CD4-positive, alpha-beta T cell treated with Interleukin-2 at 100 ng/mL for 4 hours (primary cell): ENCODE results near the gene IL36A.

Experiments
- DNase-seq: peaks from one replicate; pipeline ENCODE4 v3.0.0-alpha.2; 2020; ENCODE audit warnings: low spot score

The IL36A gene

DNA sequence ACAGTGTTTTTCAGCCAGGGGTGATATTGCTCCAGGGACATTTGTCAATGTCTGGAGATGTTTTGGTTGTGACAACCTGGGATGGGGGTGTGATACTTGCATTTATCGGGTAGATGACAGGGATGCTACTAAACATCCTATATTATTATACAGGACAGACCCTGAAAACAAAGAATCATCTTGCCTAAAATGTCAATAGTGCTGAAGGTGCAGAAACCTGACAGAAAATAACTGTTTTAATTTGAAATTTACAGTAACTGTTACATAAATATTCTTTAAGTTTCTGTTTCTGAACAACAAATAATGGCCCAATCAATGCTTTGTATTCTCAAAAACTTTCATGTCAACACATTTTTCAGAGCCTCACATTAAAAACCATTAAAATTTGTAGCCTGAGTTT, 2.0 kb downstream of the IL36A start:
- DNase-seq = no peak

DNA sequence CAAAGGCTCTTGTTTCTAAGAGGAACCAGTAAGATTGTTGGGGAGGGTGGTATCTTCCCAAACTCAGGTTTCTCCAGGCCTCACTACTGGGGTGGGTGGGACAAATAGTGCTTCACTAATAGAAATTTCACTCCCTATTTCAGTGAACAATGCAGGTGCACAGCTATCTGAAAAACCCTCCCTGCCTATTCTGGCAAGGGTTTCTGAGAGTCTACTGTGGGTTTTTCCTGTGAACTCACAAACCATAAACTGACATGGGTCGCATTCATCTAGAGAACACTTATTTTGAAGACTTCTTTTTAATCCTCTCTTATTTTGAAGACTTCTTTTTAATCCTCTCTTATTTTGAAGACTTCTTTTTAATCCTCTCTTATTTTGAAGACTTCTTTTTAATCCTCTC, 4.4 kb downstream of the IL36A start:
- no peak for DNase-seq

DNA sequence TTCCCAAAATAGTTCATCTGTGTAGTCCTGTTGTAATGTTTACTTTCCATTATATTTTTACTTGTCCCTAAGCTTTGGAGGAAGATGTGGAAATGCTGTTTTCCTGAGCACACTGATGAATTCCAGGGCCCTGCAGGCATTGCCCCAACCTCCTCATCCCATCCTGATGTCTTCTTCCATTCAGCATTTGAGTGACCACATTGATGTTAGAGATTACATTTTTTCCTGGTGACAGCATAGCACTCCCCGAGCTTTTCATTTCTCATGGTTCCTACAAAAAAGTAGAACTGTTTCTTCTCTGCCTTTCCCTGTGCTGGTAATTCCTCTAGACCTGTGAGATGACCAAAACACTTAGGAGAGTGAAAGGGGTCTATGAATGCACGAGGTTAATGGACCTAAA, 4.8 kb downstream of the IL36A start:
- no peak for DNase-seq

DNA sequence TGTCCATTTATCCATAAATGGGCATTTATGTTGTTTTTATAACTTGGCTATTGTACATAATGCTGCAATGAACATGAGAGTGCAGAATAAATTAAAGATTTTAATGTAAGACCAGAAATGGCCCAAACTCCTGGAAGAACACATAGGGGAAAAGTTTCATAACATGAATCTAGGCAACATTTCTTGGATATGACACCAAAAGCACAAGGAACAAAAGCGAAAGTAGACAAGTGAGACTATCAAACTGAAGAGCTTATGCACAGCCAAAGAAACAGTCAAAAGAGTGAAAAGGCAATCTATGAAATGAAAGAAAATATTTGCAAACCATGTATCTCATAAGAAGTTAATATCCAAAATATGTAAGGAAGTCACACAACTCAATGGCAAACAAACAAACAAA, 5.8 kb downstream of the IL36A start:
- no peak for DNase-seq

DNA sequence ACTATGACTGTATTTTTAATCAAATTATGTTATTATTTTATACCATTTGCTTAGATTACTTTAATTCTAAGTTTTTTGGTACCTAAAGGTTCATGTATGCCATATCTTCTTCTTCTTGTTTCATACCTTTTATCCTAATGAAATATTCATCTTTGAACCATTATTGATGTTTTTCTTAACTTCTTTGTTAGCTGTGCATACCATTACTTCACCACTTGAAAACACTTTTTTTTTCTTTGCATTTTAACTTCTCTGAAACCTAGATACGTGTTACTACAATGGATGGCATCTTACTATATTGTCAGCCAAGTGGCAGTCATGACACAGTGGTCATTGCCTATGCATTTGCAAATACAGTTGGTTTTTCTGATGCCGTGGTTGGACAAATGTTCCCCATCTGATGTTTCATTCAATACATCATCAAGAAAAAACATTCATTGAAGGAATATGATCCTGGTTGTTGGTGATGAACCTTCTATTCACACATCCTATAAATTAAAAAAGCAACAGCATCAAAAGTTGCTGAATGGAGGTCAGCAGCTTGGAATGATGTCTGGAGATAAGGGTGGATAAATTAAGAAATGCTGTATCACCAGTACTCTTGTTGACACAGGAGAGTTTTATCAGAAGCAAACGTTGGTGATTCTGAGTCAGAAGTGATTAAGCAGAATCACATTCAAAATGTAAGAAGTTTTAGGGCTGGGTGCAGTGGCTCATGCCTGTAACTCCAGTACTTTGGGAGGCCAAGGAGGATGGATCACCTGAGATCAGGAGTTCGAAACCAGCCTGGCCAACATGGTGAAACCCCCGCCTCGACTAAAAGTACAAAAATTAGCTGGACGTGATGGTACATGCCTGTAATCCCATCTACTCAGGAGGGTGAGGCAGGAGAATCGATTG, 7.4 kb downstream of the IL36A start:
- DNase-seq = no peak

DNA sequence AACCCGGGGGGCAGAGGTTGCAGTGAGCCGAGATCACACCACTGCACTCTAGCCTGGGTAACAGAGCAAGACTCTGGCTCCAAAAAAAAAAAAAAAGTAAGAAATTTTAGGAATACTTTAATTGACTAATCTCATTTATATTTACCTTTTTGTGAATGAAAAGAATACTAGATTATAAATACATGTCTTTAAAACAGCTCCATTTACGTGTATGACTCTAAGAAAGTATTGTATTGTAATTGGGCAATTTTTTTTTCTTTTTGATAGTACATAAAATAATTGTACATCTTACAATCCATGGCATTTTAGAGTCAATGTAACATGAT, 8.0 kb downstream of the IL36A start:
- no peak for DNase-seq

DNA sequence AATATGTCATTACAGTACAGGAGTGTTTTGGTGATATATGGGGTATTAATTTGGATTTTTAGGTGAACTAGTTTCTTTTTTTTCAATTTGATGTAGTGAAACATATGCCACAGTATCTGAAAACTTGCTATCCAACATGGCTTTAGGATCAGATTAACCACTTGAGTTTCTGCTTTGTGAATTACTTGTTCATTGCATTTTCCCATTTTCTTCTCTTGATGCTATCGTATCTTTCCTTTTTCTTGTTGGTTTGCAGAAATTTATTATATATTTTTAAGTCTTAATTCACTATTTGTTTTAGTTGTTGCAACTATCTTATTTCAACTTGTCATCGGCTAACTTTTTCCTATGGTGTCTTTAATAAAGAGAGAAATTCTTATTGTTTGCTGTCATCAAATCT, 8.8 kb downstream of the IL36A start:
- DNase-seq = no peak

DNA sequence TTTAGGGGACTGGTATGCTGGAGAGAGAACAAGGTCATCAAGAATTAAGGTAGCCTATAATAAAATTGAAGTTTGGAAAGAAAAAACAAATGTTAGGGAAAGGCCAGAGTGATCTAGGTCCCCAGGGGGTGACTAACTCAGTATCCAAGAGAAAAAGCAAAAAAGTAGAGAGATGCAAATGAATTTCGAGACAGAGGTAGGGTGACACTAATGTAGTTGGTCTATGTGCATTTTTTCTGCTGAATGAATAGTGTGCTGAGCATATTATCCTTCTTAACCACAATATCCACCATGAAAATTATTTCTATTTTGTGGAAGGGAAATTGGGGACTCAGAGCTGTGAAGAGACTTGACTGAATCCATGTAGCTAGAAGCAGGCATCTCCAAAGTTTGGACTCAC, 9.8 kb downstream of the IL36A start:
- no peak for DNase-seq

DNA sequence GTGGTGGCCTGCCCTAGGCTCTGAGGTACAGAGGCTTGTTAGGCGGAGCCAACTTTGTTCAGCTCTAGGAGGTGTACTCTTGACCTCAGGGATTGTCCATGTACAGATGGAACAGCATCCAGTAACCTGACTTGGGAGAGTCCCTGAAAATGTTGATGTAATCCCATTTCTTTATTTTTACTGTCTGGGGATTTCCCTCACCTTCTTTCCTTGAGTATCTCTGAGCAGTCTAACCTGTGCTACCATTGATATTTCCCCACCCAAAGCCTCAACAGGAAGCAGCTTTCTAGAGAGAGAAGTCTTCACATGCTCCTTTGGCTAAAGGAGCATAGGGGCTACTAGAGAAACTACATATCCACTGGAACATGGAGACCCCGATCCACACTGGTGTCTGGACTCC, 10.4 kb downstream of the IL36A start:
- DNase-seq = no peak

DNA sequence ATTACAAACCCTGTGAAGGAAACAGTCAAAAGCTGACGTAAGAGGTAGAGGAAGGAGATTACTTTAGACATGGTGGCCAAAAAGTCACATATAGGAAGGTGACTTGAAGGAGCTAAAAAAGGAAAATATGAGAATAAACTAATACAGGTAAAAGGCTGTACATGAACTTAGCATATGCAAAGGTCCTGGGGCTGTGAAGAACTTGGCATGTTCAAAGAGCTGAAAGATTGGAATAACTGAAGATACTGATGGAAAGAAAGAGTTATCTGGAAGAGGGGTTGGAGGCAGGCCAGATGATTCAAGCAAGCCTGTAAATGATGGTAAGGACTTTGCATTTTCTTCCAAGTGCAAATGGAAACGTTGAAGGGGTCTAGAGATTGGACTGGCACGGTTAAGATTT, 13.2 kb downstream of the IL36A start:
- DNase-seq = no peak

DNA sequence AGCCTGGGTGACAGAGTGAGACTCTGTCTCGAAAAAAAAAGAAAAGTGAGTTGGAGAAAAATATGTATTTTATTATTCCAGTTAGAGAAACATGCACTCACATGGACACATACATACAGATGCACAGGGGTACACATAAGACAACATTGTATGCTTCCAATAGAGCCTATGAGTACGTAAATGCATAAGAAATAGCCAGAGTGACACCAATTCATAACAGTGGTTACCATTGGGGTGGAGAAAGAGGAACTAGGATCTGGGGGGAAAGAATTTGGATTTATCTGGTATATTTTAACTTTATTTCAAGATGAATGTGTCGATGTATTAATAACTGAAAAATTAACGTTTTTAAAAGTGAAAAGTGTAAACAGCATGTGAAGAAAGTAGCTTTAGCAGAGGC, 16.1 kb downstream of the IL36A start:
- no peak for DNase-seq

DNA sequence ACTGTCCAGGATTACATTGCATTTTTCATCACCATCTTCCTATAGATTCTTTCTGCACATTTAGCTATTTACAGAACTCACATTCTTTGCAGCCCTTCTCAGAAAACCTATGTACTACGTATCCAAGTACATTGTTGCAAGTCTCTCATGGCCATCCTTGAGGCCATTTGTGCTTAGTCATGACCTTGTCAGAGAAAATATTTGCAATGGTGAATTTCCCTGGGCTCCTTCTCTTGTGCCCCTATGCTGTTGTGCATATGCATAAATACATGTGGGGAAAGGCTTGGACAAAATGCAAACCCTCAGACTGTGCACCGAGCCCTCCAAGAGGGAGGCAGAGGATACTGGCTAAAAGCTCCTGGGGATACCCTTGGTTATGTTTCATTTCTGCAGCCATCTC, 19.5 kb downstream of the IL36A start:
- DNase-seq = no peak

DNA sequence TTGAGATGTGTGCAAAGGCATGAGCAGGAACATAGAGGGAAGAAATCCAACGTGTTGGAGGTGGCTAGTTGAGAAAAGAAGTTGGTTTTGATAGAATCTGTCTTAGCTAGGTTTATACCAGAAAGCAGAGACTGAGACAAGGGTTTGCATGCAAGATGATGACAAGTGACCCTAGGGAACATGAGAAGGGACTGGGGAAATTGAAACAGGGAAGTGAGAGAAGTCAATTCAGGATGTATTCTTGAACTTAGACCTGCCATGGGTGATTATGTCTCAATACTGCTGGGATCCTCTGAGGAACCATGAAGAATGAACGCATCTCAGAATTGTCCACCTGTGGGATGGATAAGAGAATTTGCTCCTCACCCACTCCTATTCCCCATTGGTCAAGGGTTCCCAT, 20.5 kb downstream of the IL36A start:
- no peak for DNase-seq

DNA sequence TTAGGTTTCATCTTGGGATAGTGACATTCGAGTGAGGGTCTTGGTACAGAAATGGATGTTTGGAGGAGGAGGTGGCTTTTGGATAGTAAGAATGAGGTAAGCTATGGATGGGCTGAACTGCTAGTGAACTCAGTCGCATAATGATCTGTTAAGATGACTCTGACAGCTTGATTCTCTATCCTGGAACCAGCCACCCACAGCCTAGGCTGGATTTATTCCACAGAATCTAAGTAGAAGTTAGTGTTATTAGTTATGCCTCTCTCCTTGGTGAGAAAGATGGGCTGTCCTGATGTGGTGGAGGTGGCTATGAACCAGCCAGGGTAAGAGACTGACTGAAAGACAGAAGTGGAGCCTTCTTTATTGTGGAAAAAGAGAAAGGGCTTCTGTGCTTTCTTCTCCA, 22.4 kb downstream of the IL36A start:
- no peak for DNase-seq

DNA sequence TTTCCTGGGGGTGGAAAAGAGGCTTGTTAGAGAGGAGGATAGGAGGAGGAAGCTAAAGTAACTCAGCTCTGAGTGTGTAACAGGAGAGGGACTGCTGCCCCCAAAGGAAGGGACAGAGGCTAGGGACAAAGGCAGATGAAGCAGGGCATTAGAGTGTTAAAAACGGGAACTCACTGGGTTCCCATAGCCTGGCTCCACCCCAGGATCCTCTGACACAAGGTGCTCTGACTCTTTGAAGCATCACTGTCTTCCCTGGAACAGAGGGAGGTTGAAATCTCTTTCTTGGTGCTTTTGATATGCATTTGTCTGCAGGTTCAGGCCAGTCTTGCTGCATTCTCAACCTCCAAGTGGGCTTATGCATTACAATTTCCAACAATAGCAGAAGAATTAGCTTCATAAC, 22.9 kb downstream of the IL36A start:
- no peak for DNase-seq

DNA sequence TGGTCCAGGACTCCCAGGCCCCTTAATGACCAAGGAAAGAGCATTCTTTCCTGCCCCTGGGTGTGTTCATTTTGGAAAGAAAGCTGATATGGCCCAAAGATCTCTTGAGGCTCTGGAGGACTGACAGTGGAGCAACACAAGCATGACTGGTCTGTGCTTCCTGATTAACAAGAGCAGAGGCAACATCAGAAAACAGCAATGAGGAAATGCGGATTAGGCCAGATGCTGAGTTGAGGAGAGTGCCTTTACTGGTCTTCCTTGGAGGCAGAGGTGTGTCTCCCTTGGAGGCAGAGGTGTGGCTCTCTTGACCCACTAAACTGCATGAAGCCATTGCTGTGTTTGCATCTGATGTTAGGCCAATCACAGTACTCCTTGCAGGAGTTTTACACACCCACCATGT, 27.5 kb downstream of the IL36A start:
- no peak for DNase-seq

DNA sequence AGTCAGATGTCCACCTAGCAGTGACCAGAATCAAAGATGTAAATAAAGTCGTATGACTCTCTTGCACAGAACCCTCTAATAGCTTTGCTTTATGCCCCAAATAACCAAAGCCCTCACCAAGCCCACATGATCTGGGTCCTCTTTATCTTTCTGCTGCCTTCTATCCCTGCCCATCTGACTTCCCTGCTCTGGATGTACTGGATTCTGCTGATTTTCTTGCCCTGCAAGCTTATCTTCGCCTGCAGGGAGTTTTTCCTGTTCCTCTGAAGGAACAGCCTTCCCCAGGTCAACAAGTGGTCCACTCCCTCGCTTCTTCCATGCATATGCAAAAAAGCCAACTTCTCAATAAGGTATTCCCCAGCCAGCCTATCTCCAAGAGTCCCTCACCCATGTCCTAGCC, 28.8 kb downstream of the IL36A start:
- no peak for DNase-seq

DNA sequence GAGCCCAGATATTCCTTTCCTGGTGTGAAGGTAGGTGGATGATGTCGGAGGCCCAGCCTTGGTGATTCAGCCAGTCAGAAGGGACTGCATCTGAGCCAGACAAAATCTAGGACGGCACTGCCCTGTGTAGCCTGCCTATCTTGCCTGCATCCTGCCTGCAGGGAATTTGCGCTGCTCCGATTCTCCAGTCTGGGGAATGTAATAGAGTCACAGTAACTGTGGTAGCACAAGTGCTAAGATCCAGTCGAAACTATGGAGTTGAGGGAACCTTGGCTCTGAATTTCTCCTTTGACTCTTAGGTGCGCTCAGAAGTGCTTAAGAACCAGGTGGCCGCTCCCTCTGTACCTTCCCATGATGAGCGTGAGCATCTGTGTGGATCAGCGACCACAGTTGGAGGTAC, 31.5 kb downstream of the IL36A start:
- DNase-seq = no peak

DNA sequence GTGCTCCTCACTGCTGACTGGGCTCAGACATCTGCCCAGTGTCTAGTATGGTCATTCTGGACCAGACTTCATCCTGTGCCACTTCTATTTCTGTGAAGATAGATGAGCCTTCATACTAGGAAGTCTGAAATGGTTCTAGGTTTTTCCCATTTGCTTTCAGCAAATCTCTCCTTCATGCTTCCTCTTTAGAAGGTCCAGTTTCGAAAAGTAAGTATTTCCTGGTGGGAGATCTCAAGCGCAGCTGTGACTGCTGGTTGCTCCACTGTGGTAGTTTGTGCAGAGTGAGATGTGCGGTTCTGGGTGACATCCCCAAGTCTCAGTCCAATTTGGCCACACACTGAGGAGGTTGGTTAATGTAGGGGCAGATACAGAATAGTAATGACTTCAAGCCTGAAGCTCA, 33.0 kb downstream of the IL36A start:
- DNase-seq = no peak

DNA sequence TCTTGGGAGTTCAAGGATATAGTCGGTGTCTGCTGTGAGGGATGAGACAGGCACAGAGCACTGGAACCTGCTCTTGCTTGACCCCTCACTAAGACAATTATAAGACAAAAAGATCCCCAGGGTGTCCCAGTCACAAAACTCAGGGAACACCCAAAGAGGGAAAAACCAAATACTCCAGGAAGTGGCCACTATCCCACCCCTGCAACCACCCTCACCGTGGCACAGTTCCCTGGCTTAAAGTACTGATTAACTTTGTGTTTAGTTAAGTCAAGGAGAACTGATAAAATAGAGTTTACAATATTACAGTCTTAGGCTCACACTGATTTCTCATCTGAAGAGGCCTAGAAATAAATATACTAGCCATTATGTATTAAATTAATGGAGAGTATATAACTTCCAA, 33.9 kb downstream of the IL36A start:
- no peak for DNase-seq

DNA sequence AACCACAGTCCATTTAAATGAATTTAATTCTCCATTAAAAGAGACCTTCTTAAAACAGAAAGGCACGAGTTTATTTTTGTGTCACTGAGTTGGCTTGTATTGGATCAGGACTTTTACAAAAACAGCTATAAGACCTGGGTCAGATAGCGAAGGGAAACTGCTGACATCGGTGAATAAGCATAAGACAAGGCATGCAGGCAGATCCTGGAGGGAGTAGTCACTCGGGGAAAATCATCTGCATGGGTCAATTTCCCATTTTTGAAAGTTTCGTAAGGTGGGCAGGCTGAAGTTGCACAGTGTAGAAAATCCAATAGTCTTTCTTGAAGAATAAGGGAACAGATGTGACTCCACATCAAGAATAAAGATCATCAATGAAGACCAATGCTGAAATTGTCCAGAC, 34.5 kb downstream of the IL36A start:
- no peak for DNase-seq

DNA sequence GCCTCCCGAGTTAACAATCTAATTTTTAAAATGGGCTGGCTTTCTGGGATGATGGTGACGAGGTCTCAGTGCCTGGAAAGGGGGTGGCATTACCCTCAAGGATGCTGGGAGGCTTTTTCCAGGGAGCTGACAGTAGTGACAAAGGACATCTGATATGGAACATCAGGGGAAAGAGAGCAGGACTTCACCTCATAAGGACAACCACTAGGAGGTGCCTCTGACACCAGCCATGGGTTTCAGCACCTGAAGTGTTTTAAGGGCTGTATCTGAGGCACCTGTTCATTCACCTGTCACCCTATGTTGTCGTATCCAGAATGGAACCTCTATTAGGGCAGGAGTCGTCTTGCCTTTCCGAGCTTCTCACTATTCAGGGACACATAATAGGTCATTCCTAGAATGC, 36.6 kb downstream of the IL36A start:
- no peak for DNase-seq

DNA sequence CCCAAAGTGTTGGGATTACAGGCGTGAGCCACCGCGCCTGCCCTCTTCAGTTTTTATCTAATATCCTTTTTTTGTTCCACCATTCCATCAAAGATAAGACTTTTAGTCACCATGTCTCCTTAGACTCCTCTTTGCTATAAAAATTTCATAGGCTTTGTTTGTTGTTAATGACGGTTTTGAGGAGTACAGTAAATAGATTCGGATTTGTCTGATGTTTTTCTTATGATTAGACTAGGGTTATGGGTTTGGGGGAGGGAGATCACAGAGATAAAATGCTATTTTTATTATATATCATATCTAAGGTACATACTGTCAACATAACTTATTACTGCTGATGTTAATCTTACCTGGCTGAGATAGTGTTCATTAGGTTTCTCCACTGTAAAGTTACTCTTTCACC, 41.2 kb downstream of the IL36A start:
- DNase-seq = no peak
